Psoas muscle (tissue), 8 donors: ENCODE results near the gene HOXA5. TPM values are rescaled to one million over a fixed set of nuclear protein-coding genes. Genes with fewer than 3 reads are reported as not detected.
A peak's percentile ranks its signal among the peaks of the same experiment; 100 is the strongest.

Experiments used
- ATAC-seq, 4 donors: fragments of 200-7000 bp; cut with Tn5 transposase; one replicate each; pipeline ENCODE4 v1.9.1; 2020; ENCODE audit warnings: moderate library complexity in 3 of 4, mild to moderate bottlenecking in 2 of 4
- DNase-seq, 2 donors: peaks; one replicate each; pipeline ENCODE4 v3.0.0-alpha.2; 2020
- H3K27ac ChIP-seq: fragments of 200-600 bp; one replicate; pipeline ENCODE4 v1.8.0; 2022
- H3K27me3 ChIP-seq, 3 donors: fragments of 200-600 bp in 1 of 3; one replicate each; pipeline versions ENCODE4 v1.6.1 to v1.8.0; 2013 to 2022; ENCODE audit warnings: low read length in 2 of 3, mild to moderate bottlenecking in 2 of 3, moderate library complexity in 1 of 3; ENCODE audit not compliant: insufficient read depth in 3 of 3
- H3K36me3 ChIP-seq, 2 donors: fragments of 200-600 bp in 1 of 2; one replicate each; pipeline versions ENCODE4 v1.6.1 to v1.8.0; 2013 to 2022; ENCODE audit warnings: low read depth in 1 of 2, mild to moderate bottlenecking in 1 of 2, moderate library complexity in 1 of 2; ENCODE audit not compliant: insufficient read depth in 1 of 2
- H3K4me1 ChIP-seq: fragments of 200-600 bp; one replicate; pipeline ENCODE4 v1.8.0; 2022
- H3K4me3 ChIP-seq: fragments of 200-600 bp; one replicate; pipeline ENCODE4 v1.8.0; 2022; ENCODE audit warnings: mild to moderate bottlenecking
- H3K9me3 ChIP-seq: fragments of 200-600 bp; one replicate; pipeline ENCODE4 v1.8.0; 2022
- WGBS, 3 donors: extraction: QIAGEN DNeasy Blood & Tissue Kit; methylation state at CpG; one replicate each; pipeline versions ENCODE4 v1.1.6 to v1.1.7; 2013; 5-methylcytosine and 5-hydroxymethylcytosine counted together
- intact Hi-C, 2 donors: fragments of 100-400 bp; cut with DNase I; formaldehyde crosslinking; loops; one replicate each; pipeline versions ENCODE4 v1.11.0 to v1.14.2; 2022
- polyA plus RNA-seq, 3 donors: library from polyadenylated mRNA; stranded (reverse); fragments of 200-250 nt; gene quantifications; one replicate each; pipeline ENCODE4 v1.2.3, GENCODE V29; 2013
- total RNA-seq, 4 donors: library from RNA; stranded (reverse); fragmentation: NEBNext Ultra II Directional in 2 of 4; extraction: Animal tissue kit (Norgen Biotek cat#: 25700) in 2 of 4; gene quantifications; one replicate each; pipeline versions ENCODE4 v1.2.1 to v1.2.4, GENCODE V29; 2021 to 2023
- TF ChIP-seq, protein P1 (sequence below): fragments of 200-600 bp; IDR thresholded peaks from one replicate; pipeline ENCODE4 v1.8.0; 2022; ENCODE audit warnings: antibody characterized with exemption
- donor health status: healthy with polysubstance abuse.
- donor health status: DM: no; HTN: no; CAD: no; lungs with moderate emphysema.
- donor health status: Bipolar disorder and iron deficiency.
- donor health status: healthy.
- donor health status: DM: yes; HTN: yes; CAD: no.
- donor health status: DM: no; HTN: no; CAD: no.
- donor health status: DM: no; HTN: no; CAD: no.
- donor health status: DM: yes; HTN: yes; CAD: no.

The HOXA5 gene
- total and polyA plus RNA-seq, 7 donors: 2.6 to 18.8 (median 6.6) TPM

DNA sequence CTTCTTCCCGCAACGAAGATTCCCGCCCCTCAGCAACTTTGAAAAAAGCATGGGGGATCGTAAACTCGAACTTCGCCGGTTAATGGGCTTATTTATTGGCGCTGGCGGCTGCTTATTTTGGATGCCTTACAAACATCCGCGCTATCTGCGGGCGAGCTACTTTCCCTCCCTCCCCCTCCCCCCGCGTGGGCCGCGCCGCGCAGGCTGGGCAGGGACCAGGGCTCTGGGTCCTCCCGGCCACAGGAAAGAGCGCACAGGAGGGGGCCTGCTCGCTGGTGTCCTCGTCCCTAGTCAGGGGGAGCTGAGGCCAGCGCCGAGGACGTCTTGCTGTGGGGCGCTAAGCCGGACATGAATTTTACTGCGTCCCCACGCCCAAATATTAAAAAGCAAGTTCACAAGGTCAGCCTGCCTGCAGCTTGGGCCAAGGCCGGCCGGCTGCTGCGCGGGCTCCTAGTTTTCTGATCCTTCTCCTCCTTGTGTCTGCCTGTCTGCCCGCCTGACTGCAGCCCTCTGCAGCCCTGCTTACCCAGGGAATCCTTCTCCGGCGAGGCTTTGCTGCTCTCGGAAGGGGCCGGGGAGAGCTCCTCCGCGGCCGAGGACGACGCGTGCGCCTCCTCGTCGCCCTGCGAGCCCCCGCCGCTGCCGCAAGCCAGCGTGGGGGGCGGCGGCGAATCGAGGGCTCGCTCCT lies 29.5 kb upstream of the HOXA5 start:
- intact Hi-C loops: loop anchor here in 1 of 2 donors (2.0 kb wide), 1 partner anchor 1316 kb away; no protein-coding TSS in a partner anchor
- peak overlapping the region; percentile 79 for H3K4me3 ChIP-seq
- H3K9me3 ChIP-seq: no peaks in the 10 kb centered on the region
- no peaks in the 10 kb centered on the region for H3K27me3 ChIP-seq
- ATAC-seq (peak; percentile 40 to 60 (median 51)), DNase-seq (peak in 1 of 2 donors; percentile 89)
- 0 to 1% (median 1%) methylated on average over 53 to 58 of the region's 58 CpGs for WGBS, 3 donors
- TF ChIP-seq, protein P1, sequence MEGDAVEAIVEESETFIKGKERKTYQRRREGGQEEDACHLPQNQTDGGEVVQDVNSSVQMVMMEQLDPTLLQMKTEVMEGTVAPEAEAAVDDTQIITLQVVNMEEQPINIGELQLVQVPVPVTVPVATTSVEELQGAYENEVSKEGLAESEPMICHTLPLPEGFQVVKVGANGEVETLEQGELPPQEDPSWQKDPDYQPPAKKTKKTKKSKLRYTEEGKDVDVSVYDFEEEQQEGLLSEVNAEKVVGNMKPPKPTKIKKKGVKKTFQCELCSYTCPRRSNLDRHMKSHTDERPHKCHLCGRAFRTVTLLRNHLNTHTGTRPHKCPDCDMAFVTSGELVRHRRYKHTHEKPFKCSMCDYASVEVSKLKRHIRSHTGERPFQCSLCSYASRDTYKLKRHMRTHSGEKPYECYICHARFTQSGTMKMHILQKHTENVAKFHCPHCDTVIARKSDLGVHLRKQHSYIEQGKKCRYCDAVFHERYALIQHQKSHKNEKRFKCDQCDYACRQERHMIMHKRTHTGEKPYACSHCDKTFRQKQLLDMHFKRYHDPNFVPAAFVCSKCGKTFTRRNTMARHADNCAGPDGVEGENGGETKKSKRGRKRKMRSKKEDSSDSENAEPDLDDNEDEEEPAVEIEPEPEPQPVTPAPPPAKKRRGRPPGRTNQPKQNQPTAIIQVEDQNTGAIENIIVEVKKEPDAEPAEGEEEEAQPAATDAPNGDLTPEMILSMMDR: no peak
- peaks cover 17% of the 10 kb centered on the region for H3K4me1 ChIP-seq
- peak overlapping the region; percentile 92 for H3K27ac ChIP-seq
- H3K36me3 ChIP-seq: no peaks in the 10 kb centered on the region

DNA sequence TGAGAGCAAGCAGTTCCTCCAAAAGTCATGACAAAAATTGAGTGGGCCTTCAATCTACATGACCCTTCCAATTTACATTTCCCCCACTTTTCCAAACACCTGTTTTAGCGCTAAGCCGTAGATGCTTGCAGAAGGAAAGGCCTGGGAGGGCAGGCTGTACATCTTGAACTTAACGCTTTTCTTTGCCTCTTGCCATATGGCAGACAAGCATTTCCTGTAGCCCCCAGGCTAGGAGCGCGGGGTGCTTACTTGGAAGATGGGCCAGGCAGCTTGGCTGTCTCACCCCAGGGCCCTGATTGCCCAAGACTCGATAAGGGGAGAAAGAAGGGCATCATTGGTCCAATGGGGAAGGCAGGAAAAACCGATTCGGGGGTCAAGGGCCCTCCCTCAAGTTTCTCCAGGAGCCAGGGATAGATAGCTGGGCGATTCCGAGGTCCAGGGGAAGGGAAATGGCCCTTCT lies 28.9 kb upstream of the HOXA5 start:
- H3K9me3 ChIP-seq: no peaks in the 10 kb centered on the region
- H3K4me1 ChIP-seq: peaks cover 22% of the 10 kb centered on the region
- WGBS, 3 donors: 10 to 20% (median 14%) methylated on average over 10 of the region's 10 CpGs
- ATAC-seq (no peak), DNase-seq (peak in 1 of 2 donors; percentile 58)
- intact Hi-C loops: loop anchor here in 1 of 2 donors (2.0 kb wide), 1 partner anchor 1316 kb away; no protein-coding TSS in a partner anchor
- H3K27me3 ChIP-seq: no peaks in the 10 kb centered on the region
- TF ChIP-seq, protein P1: no peak
- H3K27ac ChIP-seq: peak overlapping the region; percentile 92
- peak overlapping the region; percentile 79 for H3K4me3 ChIP-seq
- H3K36me3 ChIP-seq: no peaks in the 10 kb centered on the region

DNA sequence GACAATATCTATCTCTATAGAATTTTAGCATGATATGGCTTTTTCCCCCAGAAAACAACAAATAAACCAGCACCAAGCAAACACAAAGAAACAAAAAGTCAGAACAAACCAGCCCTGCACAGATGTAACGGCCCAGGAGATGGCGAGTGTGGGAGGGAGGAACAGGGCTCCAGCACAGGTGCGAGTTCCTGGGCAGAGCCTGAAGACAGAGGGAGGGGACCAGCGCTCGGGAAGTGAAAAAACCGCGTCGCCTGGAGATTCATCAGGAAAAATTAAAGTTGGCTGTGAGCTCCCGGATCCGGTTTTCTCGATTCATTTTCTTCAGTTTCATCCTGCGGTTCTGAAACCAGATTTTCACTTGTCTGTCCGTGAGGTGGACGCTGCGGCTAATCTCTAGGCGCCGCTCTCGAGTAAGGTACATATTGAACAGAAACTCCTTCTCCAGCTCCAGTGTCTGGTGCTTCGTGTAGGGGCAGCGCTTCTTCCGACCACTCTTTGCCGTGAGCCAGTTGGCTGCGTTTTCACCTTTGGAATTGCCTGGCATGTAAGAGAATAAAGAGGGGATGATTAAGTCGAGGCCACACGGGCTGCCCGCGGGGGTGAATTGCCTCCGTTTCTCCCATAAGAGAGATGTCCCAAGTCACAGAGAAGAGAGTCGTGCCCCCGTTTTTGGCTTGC lies 28.3 kb upstream of the HOXA5 start:
- 15 to 20% (median 20%) methylated on average over 30 of the region's 30 CpGs for WGBS, 3 donors
- H3K27ac ChIP-seq: peak overlapping the region; percentile 92
- intact Hi-C loops: loop anchor here in 1 of 2 donors (2.0 kb wide), 1 partner anchor 1315 kb away; no protein-coding TSS in a partner anchor
- peak overlapping the region; percentile 79 for H3K4me3 ChIP-seq
- no peaks in the 10 kb centered on the region for H3K27me3 ChIP-seq
- H3K4me1 ChIP-seq: peaks cover 20% of the 10 kb centered on the region
- H3K36me3 ChIP-seq: no peaks in the 10 kb centered on the region
- peak in 1 of 2 donors; percentile 49 for DNase-seq
- ATAC-seq: peak in 1 of 4 donors; percentile 15
- TF ChIP-seq, protein P1: no peak
- no peaks in the 10 kb centered on the region for H3K9me3 ChIP-seq

DNA sequence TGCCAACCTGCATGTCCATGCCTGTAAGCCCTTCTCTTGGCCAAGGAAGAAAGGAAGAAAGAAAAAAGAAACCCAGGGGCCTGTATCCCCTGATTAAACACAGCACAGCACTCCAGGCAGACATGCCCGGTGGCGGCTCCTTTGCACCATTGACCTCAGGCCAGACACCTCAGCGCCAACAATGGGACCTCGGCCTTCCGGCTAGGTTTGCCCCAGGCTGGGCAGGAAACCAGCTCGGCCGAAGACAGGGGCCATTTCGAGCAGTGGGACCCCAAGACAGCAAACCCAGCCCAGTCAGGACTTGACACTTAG lies 27.8 kb upstream of the HOXA5 start:
- WGBS, 3 donors: 9 to 26% (median 15%) methylated on average over 8 of the region's 8 CpGs
- peaks cover 17% of the 10 kb centered on the region for H3K4me1 ChIP-seq
- TF ChIP-seq, protein P1: no peak
- peak overlapping the region; percentile 92 for H3K27ac ChIP-seq
- no peaks in the 10 kb centered on the region for H3K36me3 ChIP-seq
- H3K27me3 ChIP-seq: no peaks in the 10 kb centered on the region
- no peaks in the 10 kb centered on the region for H3K9me3 ChIP-seq
- peak in 1 of 2 donors; percentile 75 for DNase-seq
- no peak for ATAC-seq
- H3K4me3 ChIP-seq: peak overlapping the region; percentile 79
- intact Hi-C loops: no loop called here
